ENCODE results near the gene KRT72.

- TF ChIP-seq CTCF (IDR thresholded peaks at IDR 0.05; ENCODE audit: poor library complexity, severe bottlenecking) = no peak
- no peak for TF ChIP-seq EZH2 (IDR thresholded peaks at IDR 0.05; ENCODE audit: borderline replicate concordance, insufficient read depth, low read length, poor library complexity, severe bottlenecking)
Observed at GRCh38 chr12:52537101-52537500, 64.2 kb downstream of the KRT72 start.
